NCI-H526 treated with DMSO at 0.1 percent for 48 hours (cell line): ENCODE measurements around the gene HUS1.

Experiments
- DNase-seq: peaks from one replicate; lab custom pipeline; 2025; lab: John Stamatoyannopoulos, UW

The HUS1 gene

GRCh38 chr7:47979832-47980181 lies 392 bp upstream of the HUS1 start:
- no peak for DNase-seq

GRCh38 chr7:47978790-47979144 lies 648 bp downstream of the HUS1 start:
- DNase-seq: no peak

GRCh38 chr7:47973739-47974138 lies 5.7 kb downstream of the HUS1 start:
- no peak for DNase-seq

GRCh38 chr7:47970761-47971160 lies 8.7 kb downstream of the HUS1 start:
- no peak for DNase-seq

GRCh38 chr7:47968847-47969774 lies 10.3 kb downstream of the HUS1 start:
- no peak for DNase-seq

GRCh38 chr7:47967708-47968107 lies 11.7 kb downstream of the HUS1 start:
- DNase-seq: no peak

GRCh38 chr7:47967123-47967522 lies 12.3 kb downstream of the HUS1 start:
- no peak for DNase-seq

GRCh38 chr7:47965456-47965855 lies 14.0 kb downstream of the HUS1 start:
- DNase-seq: no peak

- DNase-seq: no peak
Observed at GRCh38 chr7:47962262-47962661, 17.2 kb downstream of the HUS1 start.

GRCh38 chr7:47957156-47957555 lies 22.3 kb downstream of the HUS1 start:
- no peak for DNase-seq

- no peak for DNase-seq
Observed at GRCh38 chr7:47956220-47956619, 23.2 kb downstream of the HUS1 start.

GRCh38 chr7:47954231-47954911 lies 25.0 kb downstream of the HUS1 start:
- no peak for DNase-seq

- no peak for DNase-seq
Observed at GRCh38 chr7:47953822-47954221, 25.6 kb downstream of the HUS1 start.

- no peak for DNase-seq
Observed at GRCh38 chr7:47952224-47952623, 27.2 kb downstream of the HUS1 start.

- no peak for DNase-seq
Observed at GRCh38 chr7:47951374-47951773, 28.0 kb downstream of the HUS1 start.

GRCh38 chr7:47950714-47951113 lies 28.7 kb downstream of the HUS1 start:
- DNase-seq: no peak

- no peak for DNase-seq
Observed at GRCh38 chr7:47949703-47950102, 29.7 kb downstream of the HUS1 start.

- no peak for DNase-seq
Observed at GRCh38 chr7:47948141-47948790, 31.1 kb downstream of the HUS1 start, which contains the start of gene PKD1L1. TSS of gene PKD1L1 (minus strand) at chr7:47948466. CDS start at chr7:47948440, 26 bp downstream.

- DNase-seq: no peak
Observed at GRCh38 chr7:47947355-47947749, 32.1 kb downstream of the HUS1 start.

- no peak for DNase-seq
Observed at GRCh38 chr7:47946581-47947354, 32.6 kb downstream of the HUS1 start.

- no peak for DNase-seq
Observed at GRCh38 chr7:47945261-47946015, 34.0 kb downstream of the HUS1 start.
